RWPE1 (cell line): ENCODE data around the gene CPOX.
"Not testable (repeated sequence)": the region's sequence is repeated elsewhere in the genome, so short reads cannot be mapped to it uniquely, and the experiment has no call there.

ENCODE experiments used
- CTCF ChIA-PET: fragments of 350-600 bp; sonication (Branson Sonifier 250); formaldehyde crosslinking; extraction: SDS; loops from one replicate; lab custom pipeline; 2021; lab: Yijun Ruan, JAX
- POLR2A ChIA-PET: fragments of 400-600 bp; formaldehyde crosslinking; extraction: SDS; loops from one replicate; lab custom pipeline; 2020; ENCODE audit warnings: antibody characterized with exemption; ENCODE audit not compliant: low non-redundant PET; lab: Yijun Ruan, JAX
- DNase-seq: peaks from one replicate; pipeline ENCODE4 v3.0.0; 2012; ENCODE audit warnings: low spot score
- H3K27ac ChIP-seq: fragments of 450-650 bp; 2 replicates; pipeline ENCODE4 v1.5.1; 2017
- CTCF ChIP-seq: fragments of 450-650 bp; conservative IDR thresholded peaks from 2 replicates; pipeline ENCODE4 v1.5.1; 2017; ENCODE audit warnings: low read depth, mild to moderate bottlenecking

CPOX gene

GRCh38 chr3:98560911-98561310, 32.5 kb downstream of the CPOX start:
- POLR2A ChIA-PET = no interaction called here
- H3K27ac ChIP-seq = no peak overlapping the region
- no peak for DNase-seq
- CTCF ChIA-PET = no interaction called here
- TF ChIP-seq CTCF = no peak

GRCh38 chr3:98559769-98560168, 33.6 kb downstream of the CPOX start:
- DNase-seq, CTCF ChIA-PET, H3K27ac ChIP-seq, POLR2A ChIA-PET: not testable (repeated sequence)

- ChIA-PET CTCF (no interaction called here), POLR2A (no interaction called here)
- TF ChIP-seq CTCF = no peak
- H3K27ac ChIP-seq = no peak overlapping the region
- no peak for DNase-seq
Observed at GRCh38 chr3:98558100-98558827, 35.1 kb downstream of the CPOX start.

GRCh38 chr3:98557324-98558010, 35.9 kb downstream of the CPOX start:
- no peak for DNase-seq
- ChIA-PET POLR2A (no interaction called here), CTCF (no interaction called here)
- no peak for TF ChIP-seq CTCF
- no peak overlapping the region for H3K27ac ChIP-seq

- no peak overlapping the region for H3K27ac ChIP-seq
- POLR2A ChIA-PET = no interaction called here
Observed at GRCh38 chr3:98556164-98557130, 37.0 kb downstream of the CPOX start.

GRCh38 chr3:98555025-98555379, 38.4 kb downstream of the CPOX start:
- no peak overlapping the region for H3K27ac ChIP-seq
- CTCF ChIA-PET = no interaction called here
- DNase-seq = no peak
- TF ChIP-seq CTCF = no peak
- POLR2A ChIA-PET = no interaction called here

More at GRCh38 chr3:98556164-98557130, 37.0 kb downstream of the CPOX start:
- no peak for DNase-seq
- CTCF ChIA-PET = interaction anchor here (0.6 kb wide), 1 partner anchor 1157 kb away, joined by 5 read pairs; no protein-coding TSS in a partner anchor
- TF ChIP-seq CTCF = no peak
